HTR-8/SVneo (cell line): ENCODE data around the gene PIP4K2C.
A peak's percentile ranks its signal among the peaks of the same experiment; 100 is the strongest.
"Not testable (repeated sequence)": the region's sequence is repeated elsewhere in the genome, so short reads cannot be mapped to it uniquely, and the experiment has no call there.

Experiments used
- DNase-seq: peaks from one replicate; pipeline ENCODE4 v3.0.0; 2011; ENCODE audit warnings: low spot score, mixed read lengths; ENCODE audit not compliant: insufficient read length
- FAIRE-seq: peaks from 2 replicates; lab custom pipeline; 2011; peaks lifted over from hg19 to GRCh38; lab: Jason Lieb, UNC

Gene PIP4K2C

GRCh38 chr12:57630891-57631433 lies 40.0 kb downstream of the PIP4K2C start:
- FAIRE-seq (no peak), DNase-seq (no peak)

- DNase-seq (no peak), FAIRE-seq (no peak)
Observed at GRCh38 chr12:57631566-57632072, 40.6 kb downstream of the PIP4K2C start.

GRCh38 chr12:57632073-57632957 lies 41.3 kb downstream of the PIP4K2C start:
- DNase-seq (no peak), FAIRE-seq (no peak)

GRCh38 chr12:57632958-57633840 lies 42.2 kb downstream of the PIP4K2C start, which contains the start of gene B4GALNT1:
Gene B4GALNT1 (minus strand): TSS chr12:57633201. CDS start chr12:57632132, 1,069 bp downstream.
- FAIRE-seq, result peak; percentile 84
- peak; percentile 83 for DNase-seq

GRCh38 chr12:57636731-57637130 lies 45.7 kb downstream of the PIP4K2C start:
- DNase-seq, FAIRE-seq: not testable (repeated sequence)

- no peak for DNase-seq
- no peak for FAIRE-seq
Observed at GRCh38 chr12:57637364-57637763, 46.4 kb downstream of the PIP4K2C start.

GRCh38 chr12:57638096-57638495 lies 47.1 kb downstream of the PIP4K2C start:
- FAIRE-seq, result no peak

GRCh38 chr12:57640175-57641042 lies 49.4 kb downstream of the PIP4K2C start:
- DNase-seq (no peak), FAIRE-seq (no peak)

More at GRCh38 chr12:57638096-57638495, 47.1 kb downstream of the PIP4K2C start:
- peak; percentile 0 for DNase-seq

- no peak for DNase-seq
- no peak for FAIRE-seq
Observed at GRCh38 chr12:57641699-57642442, 50.9 kb downstream of the PIP4K2C start.

GRCh38 chr12:57645990-57646658 lies 55.1 kb downstream of the PIP4K2C start:
- not testable (repeated sequence) for FAIRE-seq, DNase-seq

- DNase-seq, FAIRE-seq: not testable (repeated sequence)
Observed at GRCh38 chr12:57646659-57647049, 55.7 kb downstream of the PIP4K2C start.
